HepG2 (cell line): ENCODE measurements around the gene CLUH. TPM values are rescaled to one million over a fixed set of nuclear protein-coding genes. Genes with fewer than 3 reads are reported as not detected.

ENCODE experiments used
- CC2D1A ChIP-seq: sonication (generic); formaldehyde crosslinking; IDR thresholded peaks from 2 replicates; pipeline ENCODE4 v1.8.1; 2023; ENCODE audit warnings: mild to moderate bottlenecking, missing genetic modification reagents
- DR1 ChIP-seq: sonication (generic); formaldehyde crosslinking; IDR thresholded peaks from 2 replicates; pipeline ENCODE4 v1.8.0; 2021; ENCODE audit warnings: mild to moderate bottlenecking, missing genetic modification reagents, inconsistent platforms
- HDAC1 ChIP-seq: sonication (generic); formaldehyde crosslinking; IDR thresholded peaks from 2 replicates; pipeline ENCODE4 v1.5.1; 2020; ENCODE audit warnings: mild to moderate bottlenecking, missing genetic modification reagents
- KDM2A ChIP-seq: sonication (generic); formaldehyde crosslinking; IDR thresholded peaks from 2 replicates; pipeline ENCODE4 v1.4.0; 2020; ENCODE audit warnings: low read depth, missing genetic modification reagents, borderline replicate concordance
- KDM6A ChIP-seq: IDR thresholded peaks from 2 replicates; pipeline ENCODE4 v1.6.1; 2016; ENCODE audit warnings: low read depth
- NFE2L2 ChIP-seq: fragments of 150-350 bp; IDR thresholded peaks from 2 replicates; pipeline ENCODE4 v1.6.1; 2014; ENCODE audit warnings: low read length
- NFIB ChIP-seq: sonication (generic); formaldehyde crosslinking; IDR thresholded peaks from 2 replicates; pipeline ENCODE4 v1.9.0; 2021; ENCODE audit warnings: missing genetic modification reagents, mild to moderate bottlenecking, borderline replicate concordance
- ZBTB7A ChIP-seq: sonication (generic); formaldehyde crosslinking; IDR thresholded peaks from 2 replicates; pipeline ENCODE4 v1.8.0; 2022; ENCODE audit warnings: mild to moderate bottlenecking, missing genetic modification reagents
- ZKSCAN5 ChIP-seq: sonication (generic); formaldehyde crosslinking; IDR thresholded peaks from 2 replicates; pipeline ENCODE4 v1.5.1; 2020; ENCODE audit warnings: mild to moderate bottlenecking, missing genetic modification reagents
- ZNF296 ChIP-seq: sonication (generic); formaldehyde crosslinking; conservative IDR thresholded peaks from 2 replicates; pipeline ENCODE4 v1.5.0; 2020; ENCODE audit warnings: mild to moderate bottlenecking, missing genetic modification reagents
- polyA plus RNA-seq, 8 experiments: library from polyadenylated mRNA; depleted of rRNA in 3 of 8; stranded (reverse) in 7 of 8; unstranded in 1 of 8; fragments of >200 nt; fragmentation: Illumina TruSeq in 4 of 8; extraction: Trizol in 4 of 8; gene quantifications; 2 replicates each; pipeline versions ENCODE4 v1.2.1 to v1.2.3, GENCODE V29; 2011 to 2016; ENCODE audit warnings: low read depth in 4 of 8, missing spikeins in 1 of 8, mixed read lengths in 1 of 8; ENCODE audit not compliant: insufficient read depth in 1 of 8
- total RNA-seq, 5 experiments: library from RNA; depleted of rRNA; stranded (reverse); fragments of >200 nt; fragmentation: Illumina TruSeq; extraction: Trizol; gene quantifications; 2 replicates each; pipeline ENCODE4 v1.2.3, GENCODE V29; 2016; ENCODE audit warnings: low read depth in 1 of 5
- TF ChIP-seq, protein P1 (sequence below): sonication (generic); formaldehyde crosslinking; IDR thresholded peaks from 2 replicates; pipeline ENCODE4 v1.4.0; 2020; ENCODE audit warnings: mild to moderate bottlenecking, missing genetic modification reagents
- TF ChIP-seq, protein P2 (sequence below): sonication (generic); formaldehyde crosslinking; IDR thresholded peaks from 2 replicates; pipeline ENCODE4 v1.9.0; 2021; ENCODE audit warnings: missing genetic modification reagents, borderline replicate concordance
- TF ChIP-seq, protein P3 (sequence below): sonication (generic); formaldehyde crosslinking; IDR thresholded peaks from 2 replicates; pipeline ENCODE4 v1.5.0; 2020; ENCODE audit warnings: missing genetic modification reagents, mild to moderate bottlenecking, borderline replicate concordance
- TF ChIP-seq, protein P4 (sequence below): sonication (generic); formaldehyde crosslinking; IDR thresholded peaks from 2 replicates; pipeline ENCODE4 v1.5.0; 2020; ENCODE audit warnings: missing genetic modification reagents, mild to moderate bottlenecking, borderline replicate concordance
- TF ChIP-seq, protein P5 (sequence below): sonication (generic); formaldehyde crosslinking; IDR thresholded peaks from 2 replicates; pipeline ENCODE4 v1.4.0; 2020; ENCODE audit warnings: mild to moderate bottlenecking, missing genetic modification reagents
- TF ChIP-seq, protein P6 (sequence below): sonication (generic); formaldehyde crosslinking; IDR thresholded peaks from 2 replicates; pipeline ENCODE4 v1.4.0; 2020; ENCODE audit warnings: missing genetic modification reagents

Gene CLUH
- total and polyA plus RNA-seq, 2 of the 13 experiments (the other 11 are each of a cell fraction or from before 2014, with no cell fraction given), result 30.9 to 60.5 TPM

DNA sequence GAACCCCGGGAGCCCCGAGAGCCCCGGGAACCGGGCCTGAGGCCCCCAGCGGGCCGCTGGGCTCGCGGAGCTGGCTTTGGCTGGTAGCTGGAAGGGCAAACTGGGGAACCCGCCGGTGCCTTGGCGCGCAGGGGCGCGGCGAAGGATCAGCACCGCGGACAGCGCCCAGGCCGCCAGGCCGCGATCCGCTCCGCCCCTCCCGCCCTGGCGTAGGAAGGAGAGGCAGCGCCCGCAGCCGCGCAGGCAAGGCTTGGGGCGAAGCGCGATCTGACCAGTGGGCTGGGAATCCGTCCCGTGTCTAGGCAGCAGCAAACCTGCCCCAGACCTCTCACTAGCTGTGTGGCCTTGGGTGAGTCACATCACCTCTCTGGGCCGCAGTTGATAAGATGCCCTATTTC lies 38.2 kb upstream of the CLUH start (continued):
- TF ChIP-seq, protein P1, sequence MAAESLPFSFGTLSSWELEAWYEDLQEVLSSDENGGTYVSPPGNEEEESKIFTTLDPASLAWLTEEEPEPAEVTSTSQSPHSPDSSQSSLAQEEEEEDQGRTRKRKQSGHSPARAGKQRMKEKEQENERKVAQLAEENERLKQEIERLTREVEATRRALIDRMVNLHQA (CRISPR knock-in tag), result no peak
- TF ChIP-seq NFE2L2, result no peak
- TF ChIP-seq ZBTB7A (CRISPR knock-in tag), result peak; percentile 65
- TF ChIP-seq CC2D1A (CRISPR knock-in tag), result no peak
- no peak for TF ChIP-seq NFIB
- TF ChIP-seq KDM2A (CRISPR knock-in tag), result peak; percentile 90
- TF ChIP-seq, protein P2, sequence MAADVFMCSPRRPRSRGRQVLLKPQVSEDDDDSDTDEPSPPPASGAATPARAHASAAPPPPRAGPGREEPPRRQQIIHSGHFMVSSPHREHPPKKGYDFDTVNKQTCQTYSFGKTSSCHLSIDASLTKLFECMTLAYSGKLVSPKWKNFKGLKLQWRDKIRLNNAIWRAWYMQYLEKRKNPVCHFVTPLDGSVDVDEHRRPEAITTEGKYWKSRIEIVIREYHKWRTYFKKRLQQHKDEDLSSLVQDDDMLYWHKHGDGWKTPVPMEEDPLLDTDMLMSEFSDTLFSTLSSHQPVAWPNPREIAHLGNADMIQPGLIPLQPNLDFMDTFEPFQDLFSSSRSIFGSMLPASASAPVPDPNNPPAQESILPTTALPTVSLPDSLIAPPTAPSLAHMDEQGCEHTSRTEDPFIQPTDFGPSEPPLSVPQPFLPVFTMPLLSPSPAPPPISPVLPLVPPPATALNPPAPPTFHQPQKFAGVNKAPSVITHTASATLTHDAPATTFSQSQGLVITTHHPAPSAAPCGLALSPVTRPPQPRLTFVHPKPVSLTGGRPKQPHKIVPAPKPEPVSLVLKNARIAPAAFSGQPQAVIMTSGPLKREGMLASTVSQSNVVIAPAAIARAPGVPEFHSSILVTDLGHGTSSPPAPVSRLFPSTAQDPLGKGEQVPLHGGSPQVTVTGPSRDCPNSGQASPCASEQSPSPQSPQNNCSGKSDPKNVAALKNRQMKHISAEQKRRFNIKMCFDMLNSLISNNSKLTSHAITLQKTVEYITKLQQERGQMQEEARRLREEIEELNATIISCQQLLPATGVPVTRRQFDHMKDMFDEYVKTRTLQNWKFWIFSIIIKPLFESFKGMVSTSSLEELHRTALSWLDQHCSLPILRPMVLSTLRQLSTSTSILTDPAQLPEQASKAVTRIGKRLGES (CRISPR knock-in tag), result peak; percentile 96
- TF ChIP-seq, protein P3, sequence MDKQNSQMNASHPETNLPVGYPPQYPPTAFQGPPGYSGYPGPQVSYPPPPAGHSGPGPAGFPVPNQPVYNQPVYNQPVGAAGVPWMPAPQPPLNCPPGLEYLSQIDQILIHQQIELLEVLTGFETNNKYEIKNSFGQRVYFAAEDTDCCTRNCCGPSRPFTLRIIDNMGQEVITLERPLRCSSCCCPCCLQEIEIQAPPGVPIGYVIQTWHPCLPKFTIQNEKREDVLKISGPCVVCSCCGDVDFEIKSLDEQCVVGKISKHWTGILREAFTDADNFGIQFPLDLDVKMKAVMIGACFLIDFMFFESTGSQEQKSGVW (CRISPR knock-in tag), result peak; percentile 93; the same call in 1 of the 2 replicates
- peak; percentile 90 for TF ChIP-seq HDAC1
- peak; percentile 64; the same call in 1 of the 2 replicates for TF ChIP-seq DR1 (CRISPR knock-in tag)
- no peak for TF ChIP-seq KDM6A (CRISPR knock-in tag)
- no peak for TF ChIP-seq ZKSCAN5
- TF ChIP-seq, protein P4, sequence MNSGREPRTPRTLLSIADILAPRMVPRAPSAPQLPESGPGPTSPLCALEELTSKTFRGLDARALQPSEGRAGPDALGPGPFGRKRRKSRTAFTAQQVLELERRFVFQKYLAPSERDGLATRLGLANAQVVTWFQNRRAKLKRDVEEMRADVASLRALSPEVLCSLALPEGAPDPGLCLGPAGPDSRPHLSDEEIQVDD (CRISPR knock-in tag), result peak; percentile 98
- TF ChIP-seq, protein P5, sequence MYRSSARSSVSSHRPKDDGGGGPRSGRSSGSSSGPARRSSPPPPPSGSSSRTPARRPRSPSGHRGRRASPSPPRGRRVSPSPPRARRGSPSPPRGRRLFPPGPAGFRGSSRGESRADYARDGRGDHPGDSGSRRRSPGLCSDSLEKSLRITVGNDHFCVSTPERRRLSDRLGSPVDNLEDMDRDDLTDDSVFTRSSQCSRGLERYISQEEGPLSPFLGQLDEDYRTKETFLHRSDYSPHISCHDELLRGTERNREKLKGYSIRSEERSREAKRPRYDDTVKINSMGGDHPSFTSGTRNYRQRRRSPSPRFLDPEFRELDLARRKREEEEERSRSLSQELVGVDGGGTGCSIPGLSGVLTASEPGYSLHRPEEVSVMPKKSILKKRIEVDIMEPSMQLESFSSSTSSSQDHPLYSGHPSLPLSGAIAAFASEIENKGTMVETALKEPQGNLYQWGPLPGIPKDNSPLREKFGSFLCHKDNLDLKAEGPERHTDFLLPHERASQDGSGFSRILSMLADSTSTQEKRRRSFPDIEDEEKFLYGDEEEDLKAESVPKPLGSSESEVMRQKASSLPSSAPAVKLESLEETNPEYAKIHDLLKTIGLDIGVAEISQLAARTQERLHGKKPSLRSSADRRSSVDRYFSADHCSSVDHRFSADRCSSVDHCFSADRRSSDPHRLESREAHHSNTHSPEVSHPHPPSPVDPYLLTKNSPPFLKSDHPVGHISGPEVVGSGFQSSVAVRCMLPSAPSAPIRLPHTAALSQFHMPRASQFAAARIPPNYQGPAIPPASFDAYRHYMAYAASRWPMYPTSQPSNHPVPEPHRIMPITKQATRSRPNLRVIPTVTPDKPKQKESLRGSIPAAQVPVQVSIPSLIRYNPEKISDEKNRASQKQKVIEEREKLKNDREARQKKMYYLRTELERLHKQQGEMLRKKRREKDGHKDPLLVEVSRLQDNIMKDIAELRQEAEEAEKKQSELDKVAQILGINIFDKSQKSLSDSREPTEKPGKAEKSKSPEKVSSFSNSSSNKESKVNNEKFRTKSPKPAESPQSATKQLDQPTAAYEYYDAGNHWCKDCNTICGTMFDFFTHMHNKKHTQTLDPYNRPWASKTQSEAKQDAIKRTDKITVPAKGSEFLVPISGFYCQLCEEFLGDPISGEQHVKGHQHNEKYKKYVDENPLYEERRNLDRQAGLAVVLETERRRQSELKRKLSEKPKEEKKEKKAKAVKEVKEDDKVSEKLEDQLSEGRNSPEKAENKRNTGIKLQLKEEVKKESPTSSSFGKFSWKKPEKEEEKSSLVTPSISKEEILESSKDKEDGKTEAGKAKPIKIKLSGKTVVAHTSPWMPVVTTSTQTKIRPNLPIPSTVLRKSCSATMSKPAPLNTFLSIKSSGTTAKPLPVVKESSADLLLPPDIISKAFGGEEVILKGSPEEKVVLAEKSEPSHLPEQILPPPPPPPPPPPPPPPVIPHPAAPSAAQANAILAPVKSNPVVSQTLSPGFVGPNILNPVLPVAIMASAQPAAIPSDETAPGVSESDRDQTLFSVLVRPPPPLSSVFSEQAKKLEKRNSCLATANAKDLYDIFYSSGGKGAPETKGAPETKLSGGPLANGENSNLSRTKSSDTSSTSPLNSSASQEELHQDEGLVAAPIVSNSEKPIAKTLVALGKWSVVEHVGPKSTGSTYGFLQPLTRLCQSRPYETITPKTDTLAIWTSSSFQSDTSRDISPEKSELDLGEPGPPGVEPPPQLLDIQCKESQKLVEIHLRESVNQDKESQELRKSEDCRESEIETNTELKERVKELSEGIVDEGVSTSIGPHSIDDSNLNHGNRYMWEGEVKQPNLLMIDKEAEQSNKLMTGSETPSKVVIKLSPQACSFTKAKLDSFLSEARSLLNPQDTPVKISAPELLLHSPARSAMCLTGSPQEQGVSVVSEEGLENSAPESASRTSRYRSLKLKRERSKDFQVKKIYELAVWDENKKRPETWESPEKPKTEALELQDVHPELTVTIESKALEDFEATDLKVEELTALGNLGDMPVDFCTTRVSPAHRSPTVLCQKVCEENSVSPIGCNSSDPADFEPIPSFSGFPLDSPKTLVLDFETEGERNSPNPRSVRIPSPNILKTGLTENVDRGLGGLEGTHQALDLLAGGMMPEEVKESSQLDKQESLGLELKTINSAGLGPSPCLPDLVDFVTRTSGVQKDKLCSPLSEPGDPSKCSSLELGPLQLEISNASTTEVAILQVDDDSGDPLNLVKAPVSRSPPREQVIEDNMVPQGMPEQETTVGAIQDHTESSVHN, result peak; percentile 72; the same call in 1 of the 2 replicates
- TF ChIP-seq ZNF296 (CRISPR knock-in tag), result peak; percentile 85; the same call in 1 of the 2 replicates
- TF ChIP-seq, protein P6, sequence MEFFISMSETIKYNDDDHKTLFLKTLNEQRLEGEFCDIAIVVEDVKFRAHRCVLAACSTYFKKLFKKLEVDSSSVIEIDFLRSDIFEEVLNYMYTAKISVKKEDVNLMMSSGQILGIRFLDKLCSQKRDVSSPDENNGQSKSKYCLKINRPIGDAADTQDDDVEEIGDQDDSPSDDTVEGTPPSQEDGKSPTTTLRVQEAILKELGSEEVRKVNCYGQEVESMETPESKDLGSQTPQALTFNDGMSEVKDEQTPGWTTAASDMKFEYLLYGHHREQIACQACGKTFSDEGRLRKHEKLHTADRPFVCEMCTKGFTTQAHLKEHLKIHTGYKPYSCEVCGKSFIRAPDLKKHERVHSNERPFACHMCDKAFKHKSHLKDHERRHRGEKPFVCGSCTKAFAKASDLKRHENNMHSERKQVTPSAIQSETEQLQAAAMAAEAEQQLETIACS (CRISPR knock-in tag), result peak; percentile 64; the same call in 1 of the 2 replicates
